HCT116 (cell line): ENCODE results near the gene FAXDC2.

Experiments used
- FOSL1 ChIP-seq: IDR thresholded peaks from 2 replicates; pipeline ENCODE4 v1.6.1; 2012; ENCODE audit warnings: low read depth
- TCF7L2 ChIP-seq: IDR thresholded peaks from 2 replicates; pipeline ENCODE4 v1.7.0; 2011; ENCODE audit warnings: borderline replicate concordance, inconsistent platforms; ENCODE audit not compliant: insufficient read depth, insufficient read length; ENCODE audit errors: extremely low read depth
- ZFX ChIP-seq: fragments of 450-650 bp; IDR thresholded peaks from 2 replicates; pipeline ENCODE4 v1.6.1; 2017

DNA sequence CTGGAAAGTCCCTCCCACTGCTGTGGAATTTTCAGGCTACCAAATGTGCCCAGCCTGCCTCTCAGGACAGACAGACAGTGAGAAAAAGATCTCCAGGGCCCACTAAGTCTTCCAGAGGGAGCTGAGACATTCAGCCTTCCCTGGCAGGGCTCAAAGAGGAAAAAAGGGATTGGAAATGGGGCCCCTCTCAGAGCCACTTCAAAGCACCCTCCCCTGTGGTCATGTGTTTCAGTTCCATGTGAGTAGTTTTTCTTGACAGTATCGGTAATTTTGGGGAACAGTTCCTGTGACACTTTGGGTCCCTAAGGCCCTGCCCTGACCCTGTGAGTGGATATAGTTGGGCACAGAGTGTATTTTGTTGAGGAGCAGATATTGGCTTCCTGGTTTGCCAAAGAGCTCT, 70.3 kb downstream of the FAXDC2 start:
- TF ChIP-seq ZFX (no peak), TCF7L2 (no peak), FOSL1 (no peak)
